HG03135 (cell line): Measurements from ENCODE around the gene ARHGEF4.
"Not testable (repeated sequence)": the region's sequence is repeated elsewhere in the genome, so short reads cannot be mapped to it uniquely, and the experiment has no call there.

ENCODE experiments used
- ATAC-seq: cut with Tn5 transposase; IDR thresholded peaks from one replicate; pipeline ENCODE4 v1.9.1; 2021; ENCODE audit warnings: mild to moderate bottlenecking, moderate library complexity; ENCODE audit not compliant: unreplicated experiment

Gene ARHGEF4

GRCh38 chr2:131068172-131068571 is 231.5 kb downstream of the ARHGEF4 start:
- not testable (repeated sequence) for ATAC-seq

DNA sequence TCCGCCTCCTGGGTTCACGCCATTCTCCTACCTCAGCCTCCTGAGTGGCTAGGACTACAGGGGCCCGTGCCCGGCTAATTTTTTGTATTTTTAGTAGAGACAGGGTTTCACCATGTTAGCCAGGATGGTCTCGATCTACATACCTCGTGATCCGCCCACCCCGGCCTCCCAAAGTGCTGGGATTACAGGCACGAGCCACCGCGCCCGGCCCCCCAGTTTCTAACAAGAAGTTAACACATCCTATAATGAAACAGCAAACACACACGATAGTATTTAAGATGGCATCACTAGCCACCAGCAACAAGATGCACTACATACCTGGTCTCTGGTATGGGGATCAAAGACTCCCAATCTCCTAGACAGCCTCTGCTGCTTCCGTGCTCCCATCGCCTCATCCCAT is 238.9 kb downstream of the ARHGEF4 start:
- not testable (repeated sequence) for ATAC-seq

DNA sequence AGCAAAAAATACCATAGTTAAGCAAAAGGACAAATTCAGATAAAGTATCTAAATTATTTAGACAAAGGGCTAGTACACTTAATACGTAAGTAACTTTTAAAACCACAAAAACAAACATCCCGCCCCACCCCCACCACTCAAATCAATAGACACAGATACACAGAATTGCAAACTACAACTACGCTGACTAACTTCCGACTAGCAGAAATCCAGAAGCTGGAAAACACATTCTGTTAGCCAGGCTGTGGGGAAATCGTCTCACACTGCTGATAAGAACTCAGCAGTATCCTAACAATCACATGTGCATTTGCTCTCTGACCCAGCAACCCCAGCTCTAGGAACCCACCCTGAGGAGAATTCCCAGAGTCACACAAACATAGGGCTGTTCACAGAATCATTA is 240.0 kb downstream of the ARHGEF4 start:
- no peak for ATAC-seq

DNA sequence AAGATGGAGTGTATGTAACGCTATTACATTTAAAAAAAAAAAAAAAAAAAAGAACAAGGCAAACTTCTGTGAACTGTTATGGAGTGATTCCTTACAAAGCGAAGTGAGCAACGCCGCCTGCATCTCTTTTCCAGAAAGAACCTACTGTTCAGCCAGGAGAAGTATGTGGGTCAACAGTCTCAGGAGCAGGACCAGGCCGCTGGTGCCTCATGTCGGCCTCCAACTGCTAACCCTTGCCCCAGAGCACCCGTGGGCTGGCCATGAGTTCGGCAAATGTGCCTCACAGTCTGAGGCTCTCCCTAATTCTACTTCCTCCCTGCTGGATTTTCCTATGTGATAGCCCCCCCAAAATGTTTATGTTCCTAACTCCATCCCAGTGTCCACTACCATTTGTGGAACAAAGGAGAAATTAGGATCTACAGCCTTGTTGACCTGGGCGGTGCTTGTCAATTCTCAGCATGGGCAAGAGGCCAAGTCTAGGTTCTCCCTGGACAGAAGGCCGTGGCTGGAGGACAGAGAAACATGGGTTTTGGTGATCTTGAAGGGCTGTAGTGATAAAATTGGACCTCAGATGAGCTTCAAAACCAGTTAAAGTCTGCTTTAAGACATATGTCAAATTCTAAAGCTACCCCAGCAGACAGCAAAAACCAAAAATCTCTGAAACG is 240.6 kb downstream of the ARHGEF4 start:
- no peak for ATAC-seq

GRCh38 chr2:131077966-131078365 is 241.3 kb downstream of the ARHGEF4 start:
- ATAC-seq = no peak

DNA sequence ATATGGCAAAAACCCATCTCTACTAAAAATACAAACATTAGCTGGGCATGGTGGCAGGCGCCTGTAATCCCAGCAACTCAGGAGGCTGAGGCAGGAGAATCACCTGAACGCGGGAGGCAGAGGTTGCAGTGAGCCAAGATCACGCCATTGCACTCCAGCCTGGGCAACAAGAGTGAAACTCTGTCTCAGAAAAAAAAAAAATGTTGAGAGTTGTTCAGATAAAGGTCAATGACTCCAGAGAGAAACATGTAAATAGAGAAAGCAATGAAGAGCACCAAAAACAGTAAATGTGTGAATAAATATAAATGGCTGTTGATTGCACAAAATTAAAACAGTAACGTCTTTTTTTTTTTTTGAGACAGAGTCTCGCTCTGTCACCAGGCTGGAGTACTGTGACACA is 243.2 kb downstream of the ARHGEF4 start:
- not testable (repeated sequence) for ATAC-seq

GRCh38 chr2:131081190-131081589 is 244.5 kb downstream of the ARHGEF4 start:
- no peak for ATAC-seq

DNA sequence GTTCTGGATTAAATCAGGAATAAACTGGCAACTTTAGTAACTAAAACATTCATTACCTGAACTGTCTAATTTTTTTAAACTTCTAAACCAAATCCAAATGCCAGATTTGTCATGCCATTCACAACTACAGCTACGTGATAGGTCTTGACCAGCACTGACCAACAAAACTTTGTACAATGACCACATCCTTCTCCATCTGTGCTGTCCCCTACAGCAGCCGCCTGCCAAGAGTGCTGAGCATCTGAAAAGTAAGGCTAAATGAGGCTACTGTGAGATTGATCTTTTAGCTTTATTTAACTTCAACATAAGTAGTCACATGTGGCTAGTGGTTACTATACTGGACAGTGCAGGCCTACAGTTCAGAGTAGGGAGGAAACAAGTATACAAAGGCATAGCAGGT is 248.9 kb downstream of the ARHGEF4 start:
- no peak for ATAC-seq

GRCh38 chr2:131092458-131093005 is 255.8 kb downstream of the ARHGEF4 start:
- ATAC-seq = no peak

DNA sequence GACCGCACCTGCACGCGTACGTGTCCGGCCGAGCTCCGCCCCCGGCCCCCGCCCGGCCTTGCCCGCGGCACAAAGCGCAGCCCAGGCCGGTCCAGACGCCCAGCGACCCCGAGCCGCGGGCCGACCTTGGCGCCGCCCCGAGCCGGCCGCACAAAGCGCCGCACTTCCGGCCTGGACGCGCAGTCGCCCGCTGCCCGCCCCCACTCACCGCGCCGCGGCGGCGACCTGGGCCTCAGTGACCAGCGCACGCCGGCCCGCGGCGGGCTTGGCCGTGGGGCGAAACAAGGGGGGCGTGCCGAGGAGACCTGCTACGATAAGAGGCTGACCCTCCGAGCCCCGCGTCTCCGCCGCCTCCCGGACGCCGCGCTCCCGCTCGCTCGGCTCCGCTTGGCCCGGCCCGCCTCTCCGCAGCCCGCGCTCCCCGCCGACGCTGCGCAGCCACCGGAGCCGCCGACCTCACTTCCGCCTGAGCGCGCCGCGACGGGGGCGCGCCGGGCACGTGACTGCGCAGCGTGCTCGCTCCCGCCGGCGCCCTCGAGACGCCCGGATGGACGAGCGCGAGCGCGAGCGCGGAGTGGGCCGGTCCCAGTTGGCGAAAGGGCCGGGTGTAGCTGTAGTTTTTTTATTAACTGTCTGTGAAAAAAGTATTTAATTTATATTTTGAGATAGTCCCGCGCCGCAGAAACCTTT is 256.4 kb downstream of the ARHGEF4 start, which contains the start of gene FAM168B:
Gene FAM168B (minus strand): TSS at position 455 of the 690 bp plus-strand sequence. CDS start 10,814 bp downstream, outside the sequence.
- ATAC-seq = peak; percentile 81

DNA sequence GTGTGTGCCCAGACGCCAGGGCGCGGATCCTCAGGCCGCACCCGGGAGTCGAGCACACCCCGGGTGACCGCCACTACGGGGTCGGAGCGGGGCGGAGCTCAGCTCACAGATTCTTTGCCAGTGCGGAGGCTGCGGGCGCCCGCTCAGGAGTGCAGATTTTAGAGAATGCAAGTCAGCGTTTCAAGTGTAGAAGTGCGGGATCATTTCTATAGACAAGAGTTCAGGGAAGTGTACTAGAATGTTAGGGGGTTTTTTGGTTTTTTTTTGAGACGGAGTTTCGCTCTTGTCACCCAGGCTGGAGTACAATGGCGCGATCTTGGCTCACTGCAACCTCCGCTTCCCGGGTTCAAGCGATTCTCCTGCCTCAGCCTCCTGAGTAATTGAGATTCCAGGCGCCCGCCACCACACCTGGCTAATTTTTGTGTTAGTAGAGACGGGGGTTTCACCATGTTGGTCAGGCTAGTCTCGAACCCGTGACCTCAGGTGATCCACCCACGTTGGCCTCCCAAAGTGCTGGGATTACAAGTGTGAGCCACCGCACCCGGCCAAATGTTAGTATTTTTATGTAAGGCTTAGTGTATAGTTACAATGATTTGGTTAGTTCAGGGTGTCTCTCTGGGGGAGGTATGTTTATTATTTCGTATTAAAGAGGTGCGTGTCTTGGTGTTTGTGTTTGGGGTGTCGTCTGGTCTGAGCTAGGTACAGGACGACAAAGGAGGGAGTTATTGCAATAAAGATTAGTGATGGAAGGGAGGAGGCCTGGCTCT is 257.2 kb downstream of the ARHGEF4 start:
- ATAC-seq = peak; percentile 68

GRCh38 chr2:131094463-131095281 is 258.0 kb downstream of the ARHGEF4 start:
- no peak for ATAC-seq
